ENCODE data around the gene MPPED1.

GRCh38 chr22:43388420-43388851 lies 23.4 kb upstream of the MPPED1 start:
- no peak for TF ChIP-seq EZH2 (IDR thresholded peaks at IDR 0.05)
- TF ChIP-seq POLR2AphosphoS5 (IDR thresholded peaks at IDR 0.05; ENCODE audit: borderline replicate concordance, low read depth, low read length) = no peak
- no peak for TF ChIP-seq FOXP2 (optimal IDR thresholded peaks at IDR 0.05; ENCODE audit: control extremely low read depth, extremely low read length, insufficient read depth)
